ENCODE measurements around the gene RAB6B.

The RAB6B gene

GRCh38 chr3:133895208-133896001, at the start of gene RAB6B:
TSS of gene RAB6B (minus strand) at chr3:133895882. CDS start at chr3:133895466, 416 bp downstream.
- no peak for DNase-seq

DNA sequence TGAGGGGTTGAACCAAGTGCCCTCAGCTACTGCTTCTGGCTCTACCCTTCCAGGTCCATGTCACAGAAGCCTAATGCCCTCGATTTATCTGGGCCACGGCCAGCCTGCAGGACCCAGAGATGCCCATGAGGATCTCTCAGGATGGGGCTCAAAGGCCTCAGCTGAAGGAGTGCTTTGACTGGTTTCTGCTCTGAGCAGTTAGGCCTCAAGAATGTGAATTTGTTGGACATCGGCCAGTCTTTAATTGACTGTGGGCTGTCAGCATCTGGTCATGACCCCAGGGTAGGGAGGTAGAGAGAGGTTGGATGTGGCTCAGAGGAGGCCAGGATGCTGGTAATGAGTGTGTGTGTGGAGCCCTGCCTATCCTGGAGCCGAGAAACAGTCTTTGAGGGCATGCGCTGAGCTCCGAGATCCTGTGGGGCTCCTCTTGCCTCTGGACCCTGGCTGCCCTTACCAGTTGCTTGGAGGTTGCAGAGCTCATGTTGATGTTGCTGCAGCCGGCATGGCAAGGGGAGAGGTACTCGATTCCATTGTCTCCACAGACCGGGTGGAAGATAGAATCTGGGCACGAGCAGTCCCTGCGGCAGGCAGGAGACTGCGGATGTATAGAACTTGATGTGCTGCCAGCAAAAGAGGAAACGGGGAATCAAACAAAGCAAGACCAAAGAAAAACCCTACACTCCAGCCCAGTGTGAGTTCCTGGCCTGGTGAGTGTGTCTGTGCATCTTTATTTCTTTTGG, 49.1 kb upstream of the RAB6B start:
- DNase-seq, result no peak

GRCh38 chr3:133944181-133944580, 48.5 kb upstream of the RAB6B start:
- DNase-seq, result no peak

DNA sequence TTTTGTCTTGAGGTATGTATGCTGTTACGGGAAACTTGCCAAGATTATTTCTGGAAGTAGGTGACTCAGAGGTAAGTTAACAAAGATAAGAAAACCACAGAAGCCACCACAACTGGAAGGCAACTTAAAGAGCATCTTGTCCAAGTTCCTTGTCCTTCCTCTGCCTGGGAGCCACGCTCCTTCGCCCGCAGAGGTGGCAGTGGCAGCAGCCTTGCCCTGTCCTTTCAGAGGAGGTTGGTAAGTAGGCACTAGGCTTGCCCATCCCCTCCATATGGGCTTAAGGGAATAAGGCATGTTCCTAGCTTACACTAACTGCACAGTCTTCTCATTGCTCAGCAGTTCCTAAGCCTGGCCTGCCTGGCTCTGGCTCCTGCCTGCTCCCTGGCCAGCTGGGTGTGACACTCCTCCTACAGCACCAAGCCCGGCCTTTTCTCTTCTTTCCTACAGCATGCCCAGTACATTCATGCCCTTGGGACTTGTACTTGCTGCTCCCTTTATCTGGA, 48.0 kb upstream of the RAB6B start:
- no peak for DNase-seq

GRCh38 chr3:133943031-133943535, 47.4 kb upstream of the RAB6B start:
- no peak for DNase-seq

DNA sequence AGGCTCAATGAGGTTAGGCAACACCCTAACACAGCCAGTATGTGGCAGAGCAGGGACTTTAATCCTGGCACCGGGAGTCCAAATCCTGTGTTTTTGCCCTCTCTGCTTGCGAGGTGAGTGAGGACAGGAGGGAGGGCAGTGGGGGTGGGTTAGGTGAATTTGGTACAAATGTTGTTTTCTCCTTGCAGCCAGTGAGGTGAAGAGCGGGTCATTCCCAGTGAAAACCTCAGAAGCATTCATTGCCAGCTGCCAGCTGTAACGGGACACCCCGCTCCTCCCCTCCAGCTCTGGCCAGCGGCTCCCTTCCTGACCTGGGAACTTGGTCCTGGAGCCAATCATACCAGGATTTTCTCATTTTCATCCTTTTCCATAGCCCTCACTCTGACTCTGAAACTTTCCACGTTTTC, 45.7 kb upstream of the RAB6B start:
- DNase-seq, result no peak

GRCh38 chr3:133940536-133940935, 44.9 kb upstream of the RAB6B start:
- DNase-seq, result no peak

- DNase-seq, result no peak
These were observed 43.8 kb upstream of the RAB6B start for GRCh38 chr3:133939463-133939835.

GRCh38 chr3:133938770-133939462, 43.2 kb upstream of the RAB6B start:
- no peak for DNase-seq

- DNase-seq, result no peak
These were observed 42.3 kb upstream of the RAB6B start for GRCh38 chr3:133937756-133938601.

DNA sequence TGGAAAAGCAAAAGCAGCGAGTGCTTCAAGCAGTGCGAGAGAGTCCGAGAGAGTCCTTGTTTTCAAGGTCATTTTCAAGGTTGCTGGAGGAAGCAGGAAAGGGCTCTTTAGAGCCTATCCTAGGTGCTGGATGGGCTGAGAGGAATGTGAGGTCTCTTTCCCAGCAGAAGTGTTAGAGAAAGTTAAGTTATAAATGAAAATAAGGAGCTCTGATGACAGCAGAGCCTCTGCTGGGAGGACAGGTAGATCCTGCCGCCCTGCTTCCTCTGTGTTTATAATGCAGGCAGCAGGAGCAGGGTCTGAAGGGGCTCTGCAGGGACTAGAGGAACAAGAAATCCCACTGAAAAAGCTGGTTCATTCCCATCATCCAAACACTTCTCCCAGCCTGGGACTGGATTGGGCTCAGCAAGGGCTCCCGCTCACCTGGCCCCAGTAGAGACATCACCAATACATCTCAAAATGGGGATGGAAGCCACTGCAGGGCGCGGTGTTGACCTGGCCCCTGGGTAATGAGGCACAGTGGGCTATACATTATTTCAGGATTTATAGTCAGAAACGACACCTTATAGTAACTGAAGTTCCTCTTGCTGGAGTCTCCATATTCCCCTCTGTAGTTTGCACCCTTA, 41.5 kb upstream of the RAB6B start:
- no peak for DNase-seq

DNA sequence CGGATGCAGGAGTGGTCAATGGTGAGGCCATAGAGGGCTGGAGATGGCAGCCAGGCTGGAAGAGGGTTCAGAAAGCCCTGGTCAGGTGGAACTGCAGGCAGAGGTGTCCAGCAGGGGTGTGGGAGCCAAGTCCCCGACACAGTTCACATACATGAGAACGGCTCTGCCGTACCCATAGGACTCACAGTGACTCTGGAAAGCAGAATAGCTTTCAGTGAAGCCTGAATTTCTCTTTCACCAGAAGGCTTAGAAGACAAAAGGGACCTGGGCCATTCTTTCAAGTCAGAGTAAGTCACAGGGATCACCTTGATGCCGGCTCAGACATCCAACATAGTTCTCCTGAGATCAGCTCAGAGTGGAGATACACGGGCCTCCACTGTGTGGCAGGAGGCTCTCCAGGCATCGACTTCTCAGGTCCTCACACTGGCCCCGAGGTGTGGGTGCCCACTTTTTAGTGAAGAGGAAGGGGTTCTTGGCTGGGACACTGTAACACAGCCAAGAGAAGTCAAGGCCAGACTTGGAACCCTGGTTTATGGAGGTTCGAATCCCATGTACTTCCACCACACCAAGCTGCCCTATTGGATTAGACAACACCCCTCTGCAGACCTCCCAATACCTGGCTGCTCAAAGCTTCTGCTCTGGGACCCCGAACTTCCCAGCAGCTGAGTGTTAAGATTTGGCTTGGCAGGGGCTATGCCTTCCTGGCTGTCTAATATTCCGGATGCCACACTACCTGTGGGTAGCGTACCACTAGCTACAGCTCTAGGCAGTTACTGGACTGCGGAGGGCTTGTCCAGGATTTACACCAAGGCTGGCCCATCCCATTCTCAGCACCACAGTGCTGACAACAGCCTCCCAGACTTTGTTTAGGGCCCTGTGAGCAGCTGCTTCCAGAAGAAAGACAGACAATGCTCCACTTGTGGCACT, 40.4 kb upstream of the RAB6B start:
- no peak for DNase-seq

- DNase-seq, result no peak
These were observed 39.5 kb upstream of the RAB6B start for GRCh38 chr3:133934996-133935842.

DNA sequence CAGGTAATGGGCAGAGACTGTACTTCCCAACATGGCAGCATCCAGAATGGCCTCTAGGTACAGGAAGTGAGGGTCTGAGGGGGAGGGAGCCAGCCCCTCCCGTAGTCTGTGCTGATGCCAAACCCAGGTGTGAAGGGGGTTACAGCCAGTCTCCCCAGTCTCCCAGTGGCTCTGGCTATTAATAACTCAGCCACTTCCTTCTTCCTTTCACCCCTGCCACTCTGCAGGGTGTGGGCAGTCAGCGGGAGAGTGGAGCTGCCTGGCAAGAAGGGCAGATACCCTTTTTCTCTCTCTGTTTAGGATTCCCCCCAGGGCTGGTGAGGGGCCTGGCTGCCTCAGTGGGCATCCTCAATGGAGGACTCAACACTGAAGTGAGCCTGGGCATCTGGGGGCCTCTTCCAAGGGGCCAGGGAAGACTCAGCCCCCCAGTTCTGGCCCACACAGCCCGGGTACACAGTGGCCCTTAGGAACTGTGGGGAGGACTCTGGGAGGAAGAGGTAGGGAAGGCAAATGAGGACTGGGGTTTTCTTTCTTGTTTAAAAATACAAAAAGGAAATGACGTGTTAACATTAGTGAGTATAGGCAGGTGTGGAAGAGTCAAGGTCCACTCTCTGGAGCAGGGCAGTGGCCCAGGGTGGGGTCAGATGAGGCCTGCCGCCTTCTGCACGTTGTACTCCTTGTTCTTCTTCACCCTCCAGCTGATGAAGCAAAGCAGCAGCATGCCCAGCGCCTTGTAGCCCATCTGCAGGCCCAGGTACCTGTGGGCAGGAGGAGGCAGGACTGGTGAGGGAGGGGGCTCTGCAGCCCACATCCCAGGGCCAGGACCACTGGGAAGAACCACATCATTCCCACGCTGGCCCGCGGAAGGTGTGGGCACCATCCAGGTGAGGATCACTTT, 38.6 kb upstream of the RAB6B start:
- no peak for DNase-seq

DNA sequence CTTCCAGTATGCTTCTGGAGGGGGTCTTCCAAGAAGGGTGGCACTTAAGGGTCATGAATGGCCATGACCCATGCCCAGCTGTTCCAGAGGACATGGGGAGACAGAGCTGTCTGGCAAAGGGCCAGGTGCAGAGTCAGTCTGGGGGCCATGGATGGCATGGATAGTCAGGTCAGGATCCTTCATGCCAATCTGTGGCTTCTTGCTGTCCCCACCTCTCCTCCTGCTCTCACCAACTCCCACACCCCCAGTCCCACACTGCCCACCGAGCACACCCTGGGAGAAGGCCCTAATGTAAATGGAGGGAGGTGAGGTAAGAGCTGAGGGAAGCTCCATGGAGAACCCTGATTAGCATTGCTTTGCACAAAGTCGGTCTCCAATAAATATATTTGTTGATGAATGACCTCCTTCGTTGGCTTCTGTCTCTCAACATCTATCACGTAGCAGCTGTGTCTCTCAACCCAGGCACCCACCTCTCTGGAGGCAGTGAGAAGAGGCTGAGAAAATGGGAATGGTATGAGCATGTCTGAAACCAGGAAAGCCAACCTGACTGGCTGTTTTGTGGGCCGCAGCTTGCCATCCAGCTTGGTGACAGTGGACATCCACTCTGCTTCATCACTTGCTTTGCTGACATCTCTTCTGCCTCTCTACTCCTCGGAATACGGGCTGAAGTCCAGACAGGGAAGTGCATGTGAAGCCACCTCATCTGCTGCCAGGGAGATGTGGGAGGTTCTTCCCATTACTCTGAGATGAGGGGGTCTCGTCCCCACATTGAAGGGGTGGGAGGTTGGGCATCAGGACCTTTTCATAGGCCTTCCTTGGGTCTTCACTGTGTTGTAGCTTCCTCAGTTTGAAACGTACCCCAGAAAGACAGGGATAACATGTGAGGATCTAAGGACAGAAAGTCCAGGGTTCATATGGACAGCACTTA, 37.7 kb upstream of the RAB6B start:
- DNase-seq, result no peak

- no peak for DNase-seq
These were observed 36.3 kb upstream of the RAB6B start for GRCh38 chr3:133932009-133932408.

- DNase-seq, result no peak
These were observed 35.4 kb upstream of the RAB6B start for GRCh38 chr3:133931084-133931483.

Measured in NCI-H510A (cell line).